HEK293 (cell line): Measurements from ENCODE around the gene S100A1.
A peak's percentile ranks its signal among the peaks of the same experiment; 100 is the strongest.

Source experiments
- CTCF ChIA-PET: fragments of 350-600 bp; formaldehyde crosslinking; extraction: SDS; loops from one replicate; lab custom pipeline; 2021; ENCODE audit warnings: antibody characterized with exemption; lab: Yijun Ruan, JAX
- POLR2A ChIA-PET: fragments of 300-600 bp; formaldehyde crosslinking; extraction: SDS; loops from one replicate; lab custom pipeline; 2020; ENCODE audit warnings: antibody characterized with exemption, inconsistent platforms; lab: Yijun Ruan, JAX
- H3K27ac ChIP-seq: fragments of 200-500 bp; sonication (Bioruptor generic); 2 replicates; pipeline ENCODE4 v1.5.1; 2014; ENCODE audit warnings: low read depth, low read length, control low read depth, inconsistent platforms; ENCODE audit errors: extremely low read depth
- H3K36me3 ChIP-seq, 2 experiments: fragments of 200-500 bp in 1 of 2; sonication (Bioruptor generic) in 1 of 2; 1 replicate in 1 of 2; 2 replicates in 1 of 2; pipeline ENCODE4 v1.5.1; 2014 to 2017; ENCODE audit warnings: inconsistent platforms in 2 of 2, low read length in 2 of 2; ENCODE audit not compliant: control insufficient read depth in 2 of 2, insufficient read depth in 1 of 2
- H3K4me1 ChIP-seq: fragments of 200-500 bp; sonication (Bioruptor generic); 2 replicates; pipeline ENCODE4 v1.5.1; 2014; ENCODE audit warnings: mild to moderate bottlenecking, low read length, inconsistent platforms; ENCODE audit not compliant: control insufficient read depth, insufficient read depth
- H3K4me3 ChIP-seq: 2 replicates; pipeline ENCODE4 v1.5.1; 2011; ENCODE audit warnings: low read depth, mild to moderate bottlenecking, control low read depth, low read length, moderate library complexity
- H3K9me3 ChIP-seq: fragments of 200-500 bp; sonication (Bioruptor generic); 2 replicates; pipeline ENCODE4 v1.5.1; 2014; ENCODE audit warnings: low read depth, low read length, inconsistent platforms; ENCODE audit not compliant: control insufficient read depth, insufficient read depth
- EGR2 ChIP-seq: fragments of 450-650 bp; formaldehyde crosslinking; IDR thresholded peaks from 2 replicates; pipeline ENCODE4 v1.5.1; 2016; ENCODE audit warnings: low read depth, missing biosample characterization, missing genetic modification characterization
- GLIS1 ChIP-seq: fragments of 450-650 bp; formaldehyde crosslinking; IDR thresholded peaks from 2 replicates; pipeline ENCODE4 v1.5.1; 2016; ENCODE audit warnings: missing biosample characterization, missing genetic modification characterization
- GLIS2 ChIP-seq: fragments of 450-650 bp; formaldehyde crosslinking; IDR thresholded peaks from 2 replicates; pipeline ENCODE4 v1.5.1; 2016; ENCODE audit warnings: missing biosample characterization, missing genetic modification characterization
- KLF10 ChIP-seq: fragments of 450-650 bp; IDR thresholded peaks from 2 replicates; pipeline ENCODE4 v1.5.1; 2018; ENCODE audit warnings: missing biosample characterization, mild to moderate bottlenecking, missing genetic modification characterization
- OVOL3 ChIP-seq: fragments of 450-650 bp; formaldehyde crosslinking; IDR thresholded peaks from 2 replicates; pipeline ENCODE4 v1.5.1; 2016; ENCODE audit warnings: missing biosample characterization, missing genetic modification characterization
- PRDM1 ChIP-seq: fragments of 450-650 bp; formaldehyde crosslinking; IDR thresholded peaks from 2 replicates; pipeline ENCODE4; 2016; ENCODE audit warnings: missing biosample characterization, missing genetic modification characterization
- TRIM28 ChIP-seq: IDR thresholded peaks from 2 replicates; pipeline ENCODE4 v1.6.1; 2011; ENCODE audit warnings: low read length, control low read depth, borderline replicate concordance
- ZBTB44 ChIP-seq: fragments of 450-650 bp; IDR thresholded peaks from 2 replicates; pipeline ENCODE4 v1.5.1; 2018; ENCODE audit warnings: missing biosample characterization, mild to moderate bottlenecking, missing genetic modification characterization
- ZFHX2 ChIP-seq: fragments of 450-650 bp; formaldehyde crosslinking; conservative IDR thresholded peaks from 2 replicates; pipeline ENCODE4 v1.5.1; 2016; ENCODE audit warnings: missing biosample characterization, missing genetic modification characterization
- ZIC2 ChIP-seq: fragments of 450-650 bp; formaldehyde crosslinking; IDR thresholded peaks from 2 replicates; pipeline ENCODE4 v1.5.1; 2016; ENCODE audit warnings: missing biosample characterization, missing genetic modification characterization
- ZNF174 ChIP-seq: fragments of 450-650 bp; formaldehyde crosslinking; IDR thresholded peaks from 2 replicates; pipeline ENCODE4 v1.5.0; 2017; ENCODE audit warnings: missing biosample characterization, mild to moderate bottlenecking, missing genetic modification characterization
- ZNF335 ChIP-seq: fragments of 450-650 bp; formaldehyde crosslinking; conservative IDR thresholded peaks from 2 replicates; pipeline ENCODE4 v1.5.1; 2016; ENCODE audit warnings: missing biosample characterization, missing genetic modification characterization
- ZNF341 ChIP-seq: fragments of 450-650 bp; formaldehyde crosslinking; IDR thresholded peaks from 2 replicates; pipeline ENCODE4; 2016; ENCODE audit warnings: low read depth, missing biosample characterization, missing genetic modification characterization
- ZNF501 ChIP-seq: fragments of 450-650 bp; formaldehyde crosslinking; IDR thresholded peaks from 2 replicates; pipeline ENCODE4 v1.5.1; 2016; ENCODE audit warnings: missing biosample characterization, missing genetic modification characterization
- ZNF514 ChIP-seq: fragments of 450-650 bp; formaldehyde crosslinking; IDR thresholded peaks from 2 replicates; pipeline ENCODE4 v1.5.1; 2016; ENCODE audit warnings: missing biosample characterization, missing genetic modification characterization
- ZNF529 ChIP-seq: fragments of 450-650 bp; formaldehyde crosslinking; IDR thresholded peaks from 2 replicates; pipeline ENCODE4 v1.5.1; 2017; ENCODE audit warnings: missing genetic modification characterization, missing biosample characterization; ENCODE audit not compliant: insufficient replicate concordance
- ZNF544 ChIP-seq: fragments of 450-650 bp; formaldehyde crosslinking; IDR thresholded peaks from 2 replicates; pipeline ENCODE4 v1.5.0; 2017; ENCODE audit warnings: missing biosample characterization, missing genetic modification characterization
- ZNF791 ChIP-seq: fragments of 450-650 bp; formaldehyde crosslinking; IDR thresholded peaks from 2 replicates; pipeline ENCODE4 v1.5.1; 2016; ENCODE audit warnings: missing biosample characterization, missing genetic modification characterization
- ZNF843 ChIP-seq: fragments of 450-650 bp; formaldehyde crosslinking; IDR thresholded peaks from 2 replicates; pipeline ENCODE4 v1.5.1; 2016; ENCODE audit warnings: missing biosample characterization, missing genetic modification characterization
- ZSCAN23 ChIP-seq: fragments of 450-650 bp; formaldehyde crosslinking; IDR thresholded peaks from 2 replicates; pipeline ENCODE4 v1.5.1; 2016; ENCODE audit warnings: missing biosample characterization, missing genetic modification characterization
- TF ChIP-seq, protein P1 (sequence below): fragments of 450-650 bp; formaldehyde crosslinking; IDR thresholded peaks from 2 replicates; pipeline ENCODE4 v1.5.1; 2016; ENCODE audit warnings: missing biosample characterization, missing genetic modification characterization
- TF ChIP-seq, protein P2 (sequence below): fragments of 450-650 bp; formaldehyde crosslinking; IDR thresholded peaks from 2 replicates; pipeline ENCODE4 v1.5.1; 2016; ENCODE audit warnings: missing biosample characterization, missing genetic modification characterization
- TF ChIP-seq, protein P3 (sequence below): fragments of 450-650 bp; formaldehyde crosslinking; IDR thresholded peaks from 2 replicates; pipeline ENCODE4 v1.5.1; 2016; ENCODE audit warnings: missing biosample characterization, missing genetic modification characterization

S100A1 gene

GRCh38 chr1:153628638-153629342 lies 556 bp downstream of the S100A1 start:
- ChIA-PET CTCF (interaction anchor here (0.7 to 7.4 kb wide), 12 partner anchors 10 to 276 kb away, joined by 4 to 54 read pairs (median 17); partner anchors contain the start of genes S100A14 and S100A16), POLR2A (interaction anchor here (1.9 to 2.9 kb wide), 4 partner anchors 16 to 43 kb away, joined by 11 to 24 read pairs (median 16); partner anchors contain the start of genes S100A16 and SNAPIN)
- TF ChIP-seq, protein P1, sequence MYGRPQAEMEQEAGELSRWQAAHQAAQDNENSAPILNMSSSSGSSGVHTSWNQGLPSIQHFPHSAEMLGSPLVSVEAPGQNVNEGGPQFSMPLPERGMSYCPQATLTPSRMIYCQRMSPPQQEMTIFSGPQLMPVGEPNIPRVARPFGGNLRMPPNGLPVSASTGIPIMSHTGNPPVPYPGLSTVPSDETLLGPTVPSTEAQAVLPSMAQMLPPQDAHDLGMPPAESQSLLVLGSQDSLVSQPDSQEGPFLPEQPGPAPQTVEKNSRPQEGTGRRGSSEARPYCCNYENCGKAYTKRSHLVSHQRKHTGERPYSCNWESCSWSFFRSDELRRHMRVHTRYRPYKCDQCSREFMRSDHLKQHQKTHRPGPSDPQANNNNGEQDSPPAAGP (tag by site-specific recombination) = no peak
- no peak for TF ChIP-seq ZNF174
- peak; percentile 49; the same call in 1 of the 2 replicates for TF ChIP-seq EGR2 (tag by site-specific recombination)
- peak; percentile 75 for TF ChIP-seq GLIS1 (tag by site-specific recombination)
- peak; percentile 19; the same call in 1 of the 2 replicates for TF ChIP-seq GLIS2 (tag by site-specific recombination)
- TF ChIP-seq TRIM28 = no peak
- TF ChIP-seq ZFHX2 (tag by site-specific recombination) = peak; percentile 61
- TF ChIP-seq, protein P2, sequence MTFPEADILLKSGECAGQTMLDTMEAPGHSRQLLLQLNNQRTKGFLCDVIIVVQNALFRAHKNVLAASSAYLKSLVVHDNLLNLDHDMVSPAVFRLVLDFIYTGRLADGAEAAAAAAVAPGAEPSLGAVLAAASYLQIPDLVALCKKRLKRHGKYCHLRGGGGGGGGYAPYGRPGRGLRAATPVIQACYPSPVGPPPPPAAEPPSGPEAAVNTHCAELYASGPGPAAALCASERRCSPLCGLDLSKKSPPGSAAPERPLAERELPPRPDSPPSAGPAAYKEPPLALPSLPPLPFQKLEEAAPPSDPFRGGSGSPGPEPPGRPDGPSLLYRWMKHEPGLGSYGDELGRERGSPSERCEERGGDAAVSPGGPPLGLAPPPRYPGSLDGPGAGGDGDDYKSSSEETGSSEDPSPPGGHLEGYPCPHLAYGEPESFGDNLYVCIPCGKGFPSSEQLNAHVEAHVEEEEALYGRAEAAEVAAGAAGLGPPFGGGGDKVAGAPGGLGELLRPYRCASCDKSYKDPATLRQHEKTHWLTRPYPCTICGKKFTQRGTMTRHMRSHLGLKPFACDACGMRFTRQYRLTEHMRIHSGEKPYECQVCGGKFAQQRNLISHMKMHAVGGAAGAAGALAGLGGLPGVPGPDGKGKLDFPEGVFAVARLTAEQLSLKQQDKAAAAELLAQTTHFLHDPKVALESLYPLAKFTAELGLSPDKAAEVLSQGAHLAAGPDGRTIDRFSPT (tag by site-specific recombination) = 0 out of 2 replicates have a peak, but pooled peaks have one; percentile 38
- no peak for TF ChIP-seq ZBTB44 (tag by site-specific recombination)
- no peak for TF ChIP-seq KLF10 (tag by site-specific recombination)
- peak; percentile 81 for TF ChIP-seq ZIC2 (tag by site-specific recombination)
- peak; percentile 43; the same call in 1 of the 2 replicates for TF ChIP-seq ZNF341 (tag by site-specific recombination)
- Histone ChIP-seq H3K36me3 (peaks cover 0 to 20% of the 10 kb centered on the region in 2 experiments; a peak in 2 of 3 replicates), H3K4me1 (0 out of 2 replicates have a peak, but pooled peaks cover 3% of the 10 kb centered on the region), H3K27ac (no peak overlapping the region), H3K4me3 (no peak overlapping the region), H3K9me3 (no peaks in the 10 kb centered on the region)

DNA sequence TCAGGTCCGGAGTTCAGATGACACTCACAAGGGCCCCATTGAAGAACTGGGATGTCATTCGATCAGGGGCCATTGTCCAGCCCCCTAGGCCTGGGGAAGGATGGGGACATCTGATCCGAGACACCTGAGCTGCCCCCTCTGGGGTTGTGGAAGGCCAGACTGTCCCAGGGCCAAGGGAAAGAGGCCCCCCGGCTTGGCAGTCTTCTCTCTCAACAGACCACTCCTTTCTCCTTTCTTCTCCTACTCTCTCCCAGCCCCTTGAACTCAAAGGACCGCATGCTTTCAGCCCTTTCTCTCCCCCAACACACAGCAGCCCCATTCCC lies 1.1 kb downstream of the S100A1 start:
- Histone ChIP-seq H3K27ac (no peak overlapping the region), H3K4me1 (0 out of 2 replicates have a peak, but pooled peaks cover 3% of the 10 kb centered on the region), H3K9me3 (no peaks in the 10 kb centered on the region), H3K36me3 (peaks cover 0 to 15% of the 10 kb centered on the region in 2 experiments; a peak in 2 of 3 replicates), H3K4me3 (no peak overlapping the region)
- POLR2A ChIA-PET = interaction anchor here (1.0 to 2.6 kb wide), 3 partner anchors 18 to 63 kb away, joined by 3 to 13 read pairs (median 3); no protein-coding TSS in a partner anchor
- CTCF ChIA-PET = interaction anchor here (0.7 to 7.4 kb wide), 5 partner anchors 51 to 277 kb away, joined by 4 to 54 read pairs (median 5); no protein-coding TSS in a partner anchor
- TF ChIP-seq ZNF514 = no peak
- TF ChIP-seq ZSCAN23 (tag by site-specific recombination) = no peak
- peak; percentile 82 for TF ChIP-seq PRDM1 (tag by site-specific recombination)
- TF ChIP-seq ZNF544 (tag by site-specific recombination) = no peak
- TF ChIP-seq OVOL3 (tag by site-specific recombination) = no peak
- TF ChIP-seq ZNF529 (tag by site-specific recombination) = no peak
- no peak for TF ChIP-seq ZNF843 (tag by site-specific recombination)
- TF ChIP-seq GLIS1 (tag by site-specific recombination) = peak; percentile 36; the same call in 1 of the 2 replicates
- no peak for TF ChIP-seq ZNF791
- no peak for TF ChIP-seq ZNF501
- TF ChIP-seq, protein P3, sequence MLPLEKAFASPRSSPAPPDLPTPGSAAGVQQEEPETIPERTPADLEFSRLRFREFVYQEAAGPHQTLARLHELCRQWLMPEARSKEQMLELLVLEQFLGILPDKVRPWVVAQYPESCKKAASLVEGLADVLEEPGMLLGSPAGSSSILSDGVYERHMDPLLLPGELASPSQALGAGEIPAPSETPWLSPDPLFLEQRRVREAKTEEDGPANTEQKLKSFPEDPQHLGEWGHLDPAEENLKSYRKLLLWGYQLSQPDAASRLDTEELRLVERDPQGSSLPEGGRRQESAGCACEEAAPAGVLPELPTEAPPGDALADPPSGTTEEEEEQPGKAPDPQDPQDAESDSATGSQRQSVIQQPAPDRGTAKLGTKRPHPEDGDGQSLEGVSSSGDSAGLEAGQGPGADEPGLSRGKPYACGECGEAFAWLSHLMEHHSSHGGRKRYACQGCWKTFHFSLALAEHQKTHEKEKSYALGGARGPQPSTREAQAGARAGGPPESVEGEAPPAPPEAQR (tag by site-specific recombination) = no peak
- no peak for TF ChIP-seq ZNF335 (tag by site-specific recombination)
